GM18499 (cell line): ENCODE measurements around the gene SNX5.

ENCODE experiments used
- ATAC-seq: cut with Tn5 transposase; IDR thresholded peaks from one replicate; pipeline ENCODE4 v1.9.1; 2021; ENCODE audit warnings: moderate number of reproducible peaks; ENCODE audit not compliant: insufficient read depth, unreplicated experiment

The SNX5 gene

DNA sequence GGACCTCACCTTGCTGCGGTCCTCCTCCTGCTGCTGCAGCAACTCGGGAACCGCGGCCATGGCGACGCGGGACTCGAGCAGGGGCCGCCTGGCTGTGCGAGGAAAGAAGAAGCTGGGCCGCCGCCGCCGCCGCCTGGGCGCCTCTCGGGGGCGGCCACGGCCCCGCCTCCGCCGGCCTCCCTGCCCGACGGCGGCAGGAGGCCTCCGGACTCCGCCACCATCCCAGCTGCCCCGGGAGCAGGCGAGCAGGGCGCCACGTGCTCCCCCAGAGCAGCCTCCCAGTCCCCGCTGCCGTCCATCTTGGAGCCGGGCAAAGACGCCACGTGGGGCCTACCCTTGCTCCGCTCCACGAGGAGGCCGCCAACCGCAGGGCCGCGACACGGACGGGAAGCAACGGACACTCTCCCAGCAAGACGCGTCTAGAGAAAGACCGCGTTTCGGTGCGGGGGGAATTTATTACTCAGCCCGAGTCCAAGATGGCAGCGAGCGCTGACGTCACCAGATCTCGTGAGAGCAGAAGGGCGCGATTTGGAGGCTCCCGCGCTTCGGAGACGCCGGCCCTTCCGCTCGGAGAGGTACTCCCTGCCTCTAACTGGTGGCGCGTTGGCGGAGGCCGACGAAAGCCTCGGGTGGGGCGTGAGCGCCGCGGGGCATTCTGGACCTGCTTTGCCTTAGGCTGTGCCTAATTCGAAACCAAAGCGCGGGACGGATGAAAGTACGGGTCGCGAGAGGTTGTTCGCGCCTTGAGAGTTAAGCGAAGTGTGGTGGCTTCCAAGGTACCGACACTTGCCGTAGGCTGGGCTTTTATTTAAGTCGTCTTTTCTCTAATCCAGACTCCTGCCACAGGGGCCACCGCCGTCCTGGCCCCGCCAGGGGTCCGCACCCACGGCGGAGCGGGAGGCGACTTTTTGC lies at the start of gene SNX5, which contains the start of gene MGME1:
SNX5 (minus strand) TSS at position 429 of the 912 bp plus-strand sequence; CDS start at position 60, 369 bp downstream.
MGME1 (plus strand) TSS at position 653 of the 912 bp plus-strand sequence. CDS start 842 bp downstream, outside the sequence.
- ATAC-seq = peak; percentile 62

DNA sequence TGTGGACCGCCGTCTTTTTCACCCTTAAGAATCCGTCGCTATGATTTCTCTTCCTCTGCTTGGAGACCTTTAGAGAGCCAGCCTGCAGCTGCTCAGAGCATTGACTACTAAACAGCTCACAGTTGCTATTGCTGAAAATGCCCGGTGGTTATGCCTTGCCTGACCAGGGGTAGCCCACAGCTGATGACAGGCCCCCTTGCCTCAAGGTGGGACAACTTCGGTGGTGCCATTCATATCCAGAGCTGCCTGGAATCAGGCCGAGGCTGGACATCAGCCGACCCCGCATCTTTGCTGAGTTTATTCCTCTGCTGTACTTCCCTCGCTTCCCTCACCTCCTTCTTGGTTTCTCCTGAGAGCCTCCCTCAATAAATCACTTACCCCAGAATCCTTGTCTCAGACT lies 49.5 kb upstream of the SNX5 start:
- ATAC-seq = no peak

GRCh38 chr20:18016772-18017171 lies 48.2 kb upstream of the SNX5 start:
- ATAC-seq = no peak

DNA sequence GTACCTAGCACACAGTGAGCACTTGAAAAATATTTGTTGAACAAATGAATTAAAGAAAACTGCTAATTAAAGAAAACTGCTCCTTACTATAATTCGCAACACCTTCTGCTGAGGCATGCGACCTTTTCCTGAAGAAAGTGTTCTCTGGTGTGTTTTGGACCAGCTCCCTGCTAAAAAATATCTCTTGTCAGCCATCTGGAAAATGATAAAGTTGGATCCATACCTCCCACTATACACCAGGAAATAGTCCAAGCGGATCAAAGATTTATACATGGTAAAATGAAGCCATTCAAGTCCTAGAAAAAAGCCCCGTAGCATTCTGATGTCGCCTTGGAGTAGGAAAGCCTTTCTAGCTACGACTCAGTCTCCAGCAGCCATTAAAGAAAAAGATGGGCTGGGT lies 45.8 kb upstream of the SNX5 start:
- ATAC-seq = no peak

DNA sequence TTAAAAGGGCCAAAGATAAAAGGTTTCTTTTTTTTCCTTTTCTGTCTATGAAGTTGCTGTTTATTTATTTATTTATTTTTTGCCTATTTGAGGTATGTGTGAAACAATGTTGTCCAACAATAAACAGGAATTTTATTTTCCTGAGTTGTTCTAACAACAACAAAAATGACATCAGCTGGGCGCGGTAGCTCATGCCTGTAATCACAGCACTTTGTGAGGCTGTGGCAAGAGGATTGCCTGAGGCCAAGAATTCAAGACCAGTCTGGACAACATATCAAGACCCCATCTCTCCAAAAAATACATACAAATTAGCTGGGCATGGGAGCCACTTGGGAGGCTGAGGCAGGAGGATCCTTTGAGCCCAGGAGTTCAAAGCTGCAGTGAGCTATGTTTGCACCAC lies 44.3 kb upstream of the SNX5 start:
- ATAC-seq = no peak

GRCh38 chr20:18011951-18012645 lies 43.5 kb upstream of the SNX5 start:
- no peak for ATAC-seq

DNA sequence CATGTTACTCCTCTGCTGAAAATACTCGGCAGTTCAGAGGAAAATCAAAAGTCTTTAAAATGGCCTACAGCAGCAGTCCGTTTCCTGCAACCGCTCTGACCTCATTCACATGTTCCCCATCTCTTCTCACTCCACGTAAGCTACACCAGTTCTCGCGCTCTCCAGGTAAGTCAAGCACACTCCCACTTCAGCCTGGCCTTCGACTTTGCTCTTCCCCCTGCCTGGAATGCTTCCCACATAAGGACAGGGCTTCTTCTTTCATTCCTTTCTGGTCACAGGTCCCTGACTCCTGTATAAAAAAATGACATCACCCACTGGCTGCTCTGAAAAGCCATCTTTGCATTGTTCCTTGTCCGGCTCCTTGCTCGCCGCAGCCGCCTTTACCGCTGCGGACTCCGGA lies 42.9 kb upstream of the SNX5 start:
- ATAC-seq = no peak

DNA sequence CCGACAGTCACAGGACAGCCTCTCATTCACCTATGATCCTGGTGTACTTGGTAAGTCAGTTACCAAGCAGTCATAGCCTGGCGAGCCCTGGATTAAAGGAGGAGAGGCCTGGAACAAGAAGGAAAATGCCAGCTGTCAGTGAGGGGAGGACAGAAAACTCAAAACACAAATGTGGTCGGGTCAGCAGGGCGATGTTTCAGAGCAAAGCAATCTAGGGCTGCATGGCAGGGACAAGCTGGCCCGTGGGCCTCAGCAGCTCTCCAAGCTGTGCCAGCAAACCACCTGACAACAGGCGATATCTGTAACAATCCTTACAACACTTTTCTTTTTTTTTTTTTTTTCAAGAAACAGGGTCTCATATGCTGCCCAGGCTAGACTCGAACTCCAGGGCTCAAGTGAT lies 40.5 kb upstream of the SNX5 start:
- no peak for ATAC-seq

- no peak for ATAC-seq
These were observed 39.1 kb upstream of the SNX5 start for GRCh38 chr20:18007534-18008292.

DNA sequence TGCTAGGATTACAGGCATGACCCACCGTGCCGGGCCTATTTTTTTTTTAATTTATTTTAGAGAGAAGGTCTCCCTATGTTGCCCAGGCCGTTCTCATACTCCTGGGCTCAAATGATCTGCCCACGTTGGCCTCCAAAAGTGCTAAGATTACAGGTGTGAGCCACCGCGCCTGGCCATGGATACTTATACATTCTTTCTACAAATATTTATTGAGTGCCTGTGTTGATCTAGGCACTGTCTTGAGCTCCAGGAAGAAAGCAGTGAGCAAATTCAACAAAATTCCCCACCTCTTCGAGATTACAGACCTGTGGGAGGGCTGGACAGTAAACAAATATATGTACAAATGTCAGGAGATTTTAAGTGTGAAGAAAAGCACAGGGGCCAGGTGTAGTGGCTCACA lies 38.1 kb upstream of the SNX5 start:
- ATAC-seq = no peak

- no peak for ATAC-seq
These were observed 37.4 kb upstream of the SNX5 start for GRCh38 chr20:18005990-18006364.

DNA sequence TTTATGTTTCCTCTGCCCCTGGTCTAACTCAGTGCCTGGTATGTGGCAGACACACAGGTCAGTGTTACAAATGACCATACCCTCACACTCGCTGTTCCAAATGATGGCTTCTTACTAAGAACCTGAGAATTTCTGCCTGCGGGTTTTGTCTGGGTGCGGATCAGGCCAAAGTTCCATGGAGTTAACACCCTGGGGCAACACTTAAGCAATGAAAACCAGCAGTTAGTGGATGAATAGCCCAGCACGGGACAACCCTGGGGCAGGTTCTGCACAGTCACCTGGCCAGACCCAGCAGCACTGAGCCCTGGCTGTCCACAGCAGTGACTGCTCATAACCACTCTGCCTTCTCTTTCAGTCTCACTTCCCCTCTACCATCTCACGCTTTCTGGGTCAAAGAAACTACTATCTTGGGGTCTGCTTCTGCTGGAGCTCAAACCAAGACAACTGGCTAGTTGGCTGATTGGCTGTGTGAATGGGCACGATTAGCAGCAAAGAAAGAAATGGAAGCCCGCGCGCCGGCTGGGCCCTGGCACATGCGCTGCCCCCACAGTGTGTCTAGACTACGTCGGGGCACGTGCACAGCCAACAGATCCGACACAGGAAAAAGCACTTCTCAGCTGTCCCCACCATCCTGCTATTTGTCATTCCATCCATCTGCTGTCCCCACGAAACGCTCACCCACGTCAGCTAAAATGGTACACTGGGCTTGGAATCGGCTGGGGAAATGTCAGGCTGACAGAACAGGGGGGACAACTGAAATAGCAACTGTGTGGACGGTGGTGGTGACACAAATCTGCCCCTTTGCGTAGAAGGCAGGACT lies 36.8 kb upstream of the SNX5 start:
- peak; percentile 87 for ATAC-seq

GRCh38 chr20:18004384-18005031 lies 35.9 kb upstream of the SNX5 start:
- no peak for ATAC-seq

DNA sequence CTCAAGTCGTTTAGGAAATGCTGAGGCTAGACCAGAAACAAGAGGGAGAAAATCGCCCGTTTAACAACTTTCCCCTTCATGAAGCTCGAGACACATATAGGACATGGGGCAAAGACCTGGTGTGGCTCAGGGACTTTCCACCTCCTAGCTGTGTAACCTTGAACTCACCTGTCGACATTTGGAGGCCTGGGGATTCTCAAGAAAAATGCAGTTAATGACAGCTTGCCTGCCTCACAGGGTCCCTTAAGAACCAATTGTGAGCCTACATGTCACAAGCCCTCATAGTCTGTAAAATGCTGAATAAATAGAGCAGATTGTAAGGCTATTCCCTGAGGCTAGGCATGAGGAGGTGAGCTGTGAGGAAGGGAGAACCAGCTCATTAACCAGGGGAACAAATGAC lies 35.3 kb upstream of the SNX5 start:
- ATAC-seq = peak; percentile 26

DNA sequence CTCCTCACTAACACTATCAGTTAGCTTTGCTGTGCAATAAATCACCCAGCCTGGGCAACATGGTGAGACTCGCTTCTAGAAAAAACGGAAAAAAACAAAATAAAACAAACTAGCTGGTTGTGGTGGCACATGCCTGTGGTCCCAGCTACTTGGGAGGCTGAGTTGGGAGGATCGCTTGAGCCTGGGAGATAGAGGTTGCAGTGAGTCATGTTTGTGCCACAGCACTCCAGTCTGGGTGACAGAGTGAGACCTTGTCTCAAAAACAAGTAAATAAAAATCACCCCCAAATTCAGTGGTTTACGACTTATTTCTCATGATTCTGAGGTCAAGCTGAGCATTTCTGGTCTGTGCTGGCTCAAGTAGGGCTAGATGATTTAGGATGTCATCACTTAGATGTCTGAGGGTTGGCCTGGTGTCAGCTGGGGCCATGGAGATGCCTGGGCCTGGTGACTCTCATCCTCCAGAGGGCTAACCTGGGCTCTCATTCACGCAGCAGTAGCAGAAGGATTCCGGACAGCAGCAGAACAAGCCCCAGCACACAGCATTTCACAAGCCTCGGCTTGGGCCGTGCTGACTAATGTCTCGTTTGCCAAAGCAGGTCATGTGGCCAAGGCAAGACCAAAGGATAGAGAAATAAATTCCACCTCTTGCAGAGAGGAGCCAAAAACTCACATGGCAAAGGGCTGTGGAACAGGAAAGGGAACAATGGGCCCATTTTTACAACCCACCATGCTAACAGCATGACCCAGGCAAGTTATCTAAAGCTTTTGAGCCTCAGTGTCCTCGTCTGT lies 32.7 kb upstream of the SNX5 start:
- no peak for ATAC-seq

DNA sequence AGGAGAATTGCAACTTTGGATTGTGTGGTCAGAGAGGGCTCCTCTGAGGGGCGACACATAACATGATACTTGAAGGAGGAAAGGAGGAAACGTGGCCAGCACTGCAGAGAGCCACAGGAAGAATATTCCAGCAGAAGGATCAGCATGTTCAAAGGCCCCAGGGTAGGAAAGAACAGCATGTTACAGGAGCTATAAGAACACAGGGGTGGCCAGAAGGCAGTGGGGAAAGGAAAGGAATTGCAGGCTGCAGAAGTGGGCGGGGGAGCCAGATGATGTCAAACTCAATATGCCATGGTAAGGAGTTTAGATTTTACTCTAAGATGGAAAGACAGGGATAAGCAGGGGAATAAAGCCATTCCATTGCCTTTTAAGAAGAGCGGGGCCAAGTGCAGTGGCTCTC lies 31.0 kb upstream of the SNX5 start:
- ATAC-seq = no peak

- no peak for ATAC-seq
These were observed 29.9 kb upstream of the SNX5 start for GRCh38 chr20:17998446-17998845.

GRCh38 chr20:17995967-17996819 lies 27.6 kb upstream of the SNX5 start:
- no peak for ATAC-seq
